Endothelial cell (in vitro differentiated cells): Measurements from ENCODE around the gene RNF123. TPM values are rescaled to one million over a fixed set of nuclear protein-coding genes. Genes with fewer than 3 reads are reported as not detected.

ENCODE experiments used
- DNase-seq: peaks from one replicate; pipeline ENCODE4 v3.0.0; 2021; ENCODE audit warnings: low spot score
- H3K27ac Mint-ChIP-seq: one replicate; pipeline ENCODE4 v1.8.0; 2021; ENCODE audit warnings: mixed read lengths, inconsistent platforms; ENCODE audit not compliant: unreplicated experiment
- H3K27me3 Mint-ChIP-seq: one replicate; pipeline ENCODE4 v1.8.0; 2021; ENCODE audit warnings: mild to moderate bottlenecking, moderate library complexity, mixed read lengths, inconsistent platforms; ENCODE audit not compliant: unreplicated experiment
- H3K36me3 Mint-ChIP-seq: one replicate; pipeline ENCODE4 v1.8.0; 2021; ENCODE audit warnings: mild to moderate bottlenecking, low read depth, mixed read lengths, inconsistent platforms; ENCODE audit not compliant: unreplicated experiment
- H3K4me1 Mint-ChIP-seq: one replicate; pipeline ENCODE4 v1.8.0; 2021; ENCODE audit warnings: mild to moderate bottlenecking, mixed read lengths, inconsistent platforms; ENCODE audit not compliant: unreplicated experiment
- H3K4me3 Mint-ChIP-seq: one replicate; pipeline ENCODE4 v1.8.0; 2021; ENCODE audit warnings: mild to moderate bottlenecking, mixed read lengths, inconsistent platforms; ENCODE audit not compliant: unreplicated experiment
- H3K9me3 Mint-ChIP-seq: one replicate; pipeline ENCODE4 v1.8.0; 2021; ENCODE audit warnings: mixed read lengths, inconsistent platforms; ENCODE audit not compliant: unreplicated experiment
- total RNA-seq: library from RNA; stranded (reverse); fragmentation: NEBNext Ultra II Directional; extraction: Animal tissue kit (Norgen Biotek cat#: 25700); gene quantifications from one replicate; pipeline ENCODE4 v1.2.1, GENCODE V29; 2021; ENCODE audit not compliant: unreplicated experiment
- TF ChIP-seq, protein P1 (sequence below): fragments of 200-600 bp; sonication (generic); IDR thresholded peaks from one replicate; pipeline ENCODE4 v1.5.0; 2021; ENCODE audit warnings: antibody characterized with exemption; ENCODE audit not compliant: unreplicated experiment

The RNF123 gene
- total RNA-seq, 1 donor from 2014 or later, result 42.3 TPM

GRCh38 chr3:49654176-49654825 lies 35.1 kb upstream of the RNF123 start:
- Mint-ChIP-seq H3K27me3 (peaks cover 5% of the 10 kb centered on the region), H3K27ac (no peak overlapping the region)
- TF ChIP-seq, protein P1, sequence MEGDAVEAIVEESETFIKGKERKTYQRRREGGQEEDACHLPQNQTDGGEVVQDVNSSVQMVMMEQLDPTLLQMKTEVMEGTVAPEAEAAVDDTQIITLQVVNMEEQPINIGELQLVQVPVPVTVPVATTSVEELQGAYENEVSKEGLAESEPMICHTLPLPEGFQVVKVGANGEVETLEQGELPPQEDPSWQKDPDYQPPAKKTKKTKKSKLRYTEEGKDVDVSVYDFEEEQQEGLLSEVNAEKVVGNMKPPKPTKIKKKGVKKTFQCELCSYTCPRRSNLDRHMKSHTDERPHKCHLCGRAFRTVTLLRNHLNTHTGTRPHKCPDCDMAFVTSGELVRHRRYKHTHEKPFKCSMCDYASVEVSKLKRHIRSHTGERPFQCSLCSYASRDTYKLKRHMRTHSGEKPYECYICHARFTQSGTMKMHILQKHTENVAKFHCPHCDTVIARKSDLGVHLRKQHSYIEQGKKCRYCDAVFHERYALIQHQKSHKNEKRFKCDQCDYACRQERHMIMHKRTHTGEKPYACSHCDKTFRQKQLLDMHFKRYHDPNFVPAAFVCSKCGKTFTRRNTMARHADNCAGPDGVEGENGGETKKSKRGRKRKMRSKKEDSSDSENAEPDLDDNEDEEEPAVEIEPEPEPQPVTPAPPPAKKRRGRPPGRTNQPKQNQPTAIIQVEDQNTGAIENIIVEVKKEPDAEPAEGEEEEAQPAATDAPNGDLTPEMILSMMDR, result no peak

DNA sequence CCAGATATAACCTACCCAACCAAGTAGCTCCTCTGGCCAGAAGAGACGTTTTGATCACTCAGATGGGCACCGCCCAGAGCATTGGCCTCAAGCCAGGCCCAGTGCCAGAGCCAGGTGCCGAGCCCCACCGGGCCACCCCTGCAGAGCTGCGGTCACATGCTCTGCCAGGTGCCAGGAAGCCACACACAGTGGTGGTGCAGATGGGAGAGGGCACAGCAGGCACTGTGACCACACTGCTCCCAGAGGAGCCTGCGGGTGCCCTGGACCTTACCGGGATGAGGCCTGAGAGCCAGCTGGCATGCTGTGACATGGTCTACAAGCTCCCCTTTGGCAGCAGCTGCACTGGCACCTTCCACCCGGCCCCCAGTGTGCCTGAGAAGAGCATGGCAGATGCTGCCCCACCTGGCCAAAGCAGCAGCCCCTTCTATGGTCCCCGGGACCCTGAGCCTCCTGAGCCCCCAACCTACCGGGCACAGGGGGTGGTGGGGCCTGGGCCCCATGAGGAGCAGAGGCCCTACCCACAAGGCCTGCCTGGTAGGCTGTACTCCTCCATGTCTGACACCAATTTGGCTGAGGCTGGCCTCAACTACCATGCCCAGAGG lies 34.3 kb upstream of the RNF123 start:
- Mint-ChIP-seq H3K27ac (no peak overlapping the region), H3K9me3 (no peaks in the 10 kb centered on the region), H3K4me3 (no peak overlapping the region), H3K36me3 (no peaks in the 10 kb centered on the region), H3K27me3 (peaks cover 5% of the 10 kb centered on the region), H3K4me1 (no peaks in the 10 kb centered on the region)
- TF ChIP-seq, protein P1, result no peak
- no peak for DNase-seq

More at GRCh38 chr3:49654176-49654825, 35.1 kb upstream of the RNF123 start:
- Mint-ChIP-seq H3K4me1 (no peaks in the 10 kb centered on the region), H3K4me3 (no peak overlapping the region), H3K36me3 (no peaks in the 10 kb centered on the region), H3K9me3 (no peaks in the 10 kb centered on the region)
- no peak for DNase-seq

- H3K4me1 Mint-ChIP-seq, result no peaks in the 10 kb centered on the region
- no peak for DNase-seq
- H3K27ac Mint-ChIP-seq, result no peak overlapping the region
- no peaks in the 10 kb centered on the region for H3K9me3 Mint-ChIP-seq
- H3K4me3 Mint-ChIP-seq, result no peak overlapping the region
- H3K27me3 Mint-ChIP-seq, result peaks cover 5% of the 10 kb centered on the region
- TF ChIP-seq, protein P1, result no peak
- no peaks in the 10 kb centered on the region for H3K36me3 Mint-ChIP-seq
Measured at GRCh38 chr3:49655731-49656285, 33.5 kb upstream of the RNF123 start.

DNA sequence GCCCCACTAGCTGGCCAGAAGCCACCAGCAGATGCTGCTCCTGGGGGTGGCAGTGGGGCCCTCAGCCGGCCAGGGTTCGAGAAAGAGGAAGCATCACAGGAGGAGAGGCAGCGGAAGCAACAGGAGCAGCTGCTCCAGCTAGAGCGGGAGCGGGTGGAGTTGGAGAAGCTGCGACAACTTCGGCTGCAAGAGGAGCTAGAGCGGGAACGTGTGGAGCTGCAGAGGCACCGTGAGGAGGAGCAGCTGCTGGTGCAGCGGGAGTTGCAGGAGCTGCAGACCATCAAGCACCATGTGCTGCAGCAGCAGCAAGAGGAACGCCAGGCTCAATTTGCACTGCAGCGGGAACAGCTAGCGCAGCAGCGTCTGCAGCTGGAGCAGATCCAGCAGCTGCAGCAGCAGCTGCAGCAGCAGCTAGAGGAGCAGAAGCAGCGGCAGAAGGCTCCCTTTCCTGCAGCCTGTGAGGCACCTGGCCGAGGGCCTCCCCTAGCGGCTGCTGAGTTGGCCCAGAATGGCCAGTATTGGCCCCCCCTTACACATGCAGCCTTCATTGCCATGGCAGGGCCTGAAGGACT lies 32.7 kb upstream of the RNF123 start:
- no peak overlapping the region for H3K4me3 Mint-ChIP-seq
- H3K4me1 Mint-ChIP-seq, result no peaks in the 10 kb centered on the region
- peaks cover 5% of the 10 kb centered on the region for H3K27me3 Mint-ChIP-seq
- DNase-seq, result no peak
- no peaks in the 10 kb centered on the region for H3K36me3 Mint-ChIP-seq
- no peak overlapping the region for H3K27ac Mint-ChIP-seq
- TF ChIP-seq, protein P1, result no peak
- no peaks in the 10 kb centered on the region for H3K9me3 Mint-ChIP-seq
